Measurements from ENCODE around the gene RARRES2. TPM values are rescaled to one million over a fixed set of nuclear protein-coding genes. Genes with fewer than 3 reads are reported as not detected.
"Not testable (repeated sequence)": the region's sequence is repeated elsewhere in the genome, so short reads cannot be mapped to it uniquely, and the experiment has no call there.

RARRES2 gene
- total RNA-seq, 2 donors from 2014 or later, result 86.7 to 122 TPM

DNA sequence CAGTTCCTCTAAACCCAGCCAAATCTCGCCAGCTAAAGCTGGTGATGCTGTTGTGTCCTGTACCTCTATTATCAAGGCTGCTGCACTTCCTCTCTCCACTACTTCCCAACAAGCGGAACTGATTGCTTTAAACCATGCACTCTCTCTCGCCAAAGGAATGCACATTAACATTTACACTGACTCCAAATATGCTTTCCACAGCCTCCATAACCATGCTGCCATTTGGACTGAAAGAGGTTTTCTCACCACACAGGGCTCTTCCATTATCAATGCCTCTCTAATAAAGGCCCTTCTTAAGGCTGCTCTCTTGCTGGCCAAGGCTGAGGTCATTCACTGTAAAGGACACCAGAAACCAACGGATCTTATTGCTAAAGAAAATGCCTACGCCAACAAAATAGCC, 29.7 kb downstream of the RARRES2 start:
- H3K27ac ChIP-seq, result no peak overlapping the region
- no peaks in the 10 kb centered on the region for H3K4me1 ChIP-seq
- H3K36me3 ChIP-seq, result no peaks in the 10 kb centered on the region
- no peak for DNase-seq
- no peak overlapping the region for H3K9ac ChIP-seq (ENCODE audit: low read depth in 2 of 2, low read length in 2 of 2)
- no peak overlapping the region for H3K4me3 ChIP-seq
- H3K9me3 ChIP-seq, result no peaks in the 10 kb centered on the region
- TF ChIP-seq, protein P1, sequence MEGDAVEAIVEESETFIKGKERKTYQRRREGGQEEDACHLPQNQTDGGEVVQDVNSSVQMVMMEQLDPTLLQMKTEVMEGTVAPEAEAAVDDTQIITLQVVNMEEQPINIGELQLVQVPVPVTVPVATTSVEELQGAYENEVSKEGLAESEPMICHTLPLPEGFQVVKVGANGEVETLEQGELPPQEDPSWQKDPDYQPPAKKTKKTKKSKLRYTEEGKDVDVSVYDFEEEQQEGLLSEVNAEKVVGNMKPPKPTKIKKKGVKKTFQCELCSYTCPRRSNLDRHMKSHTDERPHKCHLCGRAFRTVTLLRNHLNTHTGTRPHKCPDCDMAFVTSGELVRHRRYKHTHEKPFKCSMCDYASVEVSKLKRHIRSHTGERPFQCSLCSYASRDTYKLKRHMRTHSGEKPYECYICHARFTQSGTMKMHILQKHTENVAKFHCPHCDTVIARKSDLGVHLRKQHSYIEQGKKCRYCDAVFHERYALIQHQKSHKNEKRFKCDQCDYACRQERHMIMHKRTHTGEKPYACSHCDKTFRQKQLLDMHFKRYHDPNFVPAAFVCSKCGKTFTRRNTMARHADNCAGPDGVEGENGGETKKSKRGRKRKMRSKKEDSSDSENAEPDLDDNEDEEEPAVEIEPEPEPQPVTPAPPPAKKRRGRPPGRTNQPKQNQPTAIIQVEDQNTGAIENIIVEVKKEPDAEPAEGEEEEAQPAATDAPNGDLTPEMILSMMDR (IDR thresholded peaks at IDR 0.05), result no peak
- H3K27me3 ChIP-seq, result no peaks in the 10 kb centered on the region
- intact Hi-C loops (cut with DNase I), result no loop called here

DNA sequence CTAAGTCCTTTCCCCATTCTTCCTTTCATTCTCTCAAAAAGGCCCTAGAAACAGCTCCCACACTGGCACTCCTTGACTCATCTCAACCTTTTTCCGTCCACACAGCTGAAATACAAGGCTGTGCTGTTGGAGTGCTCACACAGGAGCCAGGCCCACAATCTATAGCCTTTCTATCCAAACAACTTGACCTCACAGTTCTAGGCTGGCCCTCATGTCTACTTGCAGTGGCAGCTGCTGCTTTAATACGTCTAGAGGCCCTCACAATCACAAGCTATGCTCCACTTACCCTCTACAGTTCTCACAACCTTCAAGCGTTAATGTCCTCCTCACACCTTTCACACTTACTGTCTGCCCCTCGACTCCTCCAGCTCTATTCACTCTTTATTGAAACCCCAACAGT, 30.3 kb downstream of the RARRES2 start:
- Histone ChIP-seq H3K9ac (ENCODE audit: low read depth in 2 of 2, low read length in 2 of 2) (no peak overlapping the region), H3K4me1 (no peaks in the 10 kb centered on the region), H3K4me3 (no peak overlapping the region), H3K36me3 (no peaks in the 10 kb centered on the region), H3K9me3 (no peaks in the 10 kb centered on the region), H3K27ac (no peak overlapping the region), H3K27me3 (no peaks in the 10 kb centered on the region)
- no peak for DNase-seq
- TF ChIP-seq, protein P1 (IDR thresholded peaks at IDR 0.05), result no peak
- intact Hi-C loops (cut with DNase I), result no loop called here

DNA sequence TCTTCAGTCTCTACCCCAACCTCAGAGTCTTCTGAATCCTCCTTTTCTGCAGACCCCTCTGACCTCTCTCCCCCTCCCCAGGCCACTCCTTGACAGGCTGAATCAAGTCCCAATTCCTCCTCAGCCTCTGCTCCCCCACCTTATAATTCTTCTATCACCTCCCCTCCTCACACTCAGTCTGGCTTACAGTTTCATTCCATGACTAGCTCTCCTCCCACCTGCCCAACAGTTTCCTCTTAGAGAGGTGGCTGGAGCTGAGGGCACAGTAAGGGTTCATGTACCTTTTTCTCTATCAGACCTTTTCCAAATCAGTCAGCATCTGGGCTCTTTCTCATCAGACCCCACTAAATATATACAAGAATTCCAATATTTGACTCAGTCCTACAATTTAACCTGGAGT, 32.9 kb downstream of the RARRES2 start:
- TF ChIP-seq, protein P1 (IDR thresholded peaks at IDR 0.05), result no peak
- DNase-seq, result no peak
- Histone ChIP-seq H3K36me3 (no peaks in the 10 kb centered on the region), H3K27me3 (no peaks in the 10 kb centered on the region), H3K4me1 (no peaks in the 10 kb centered on the region), H3K4me3 (no peak overlapping the region), H3K9me3 (no peaks in the 10 kb centered on the region), H3K9ac (ENCODE audit: low read depth in 2 of 2, low read length in 2 of 2) (no peak overlapping the region), H3K27ac (no peak overlapping the region)
- intact Hi-C loops (cut with DNase I), result no loop called here

DNA sequence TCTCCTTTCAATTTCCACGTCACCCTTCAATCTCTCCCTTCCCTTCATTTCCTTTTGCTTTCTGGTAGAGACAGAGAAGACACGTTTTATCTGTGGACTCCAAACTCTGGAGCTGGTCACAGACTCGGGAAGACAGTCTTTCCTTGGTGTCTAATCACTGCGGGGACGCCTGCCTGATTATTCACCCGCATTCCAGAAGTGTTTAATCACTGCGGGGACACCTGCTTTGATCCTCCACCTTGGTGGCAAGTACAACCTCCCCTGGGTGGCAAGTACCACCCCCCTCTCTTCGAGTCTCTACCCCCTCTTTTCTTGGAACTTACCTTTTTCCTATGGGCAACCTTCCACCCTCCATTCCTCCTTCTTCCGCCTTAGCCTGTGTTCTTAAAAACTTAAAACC, 33.5 kb downstream of the RARRES2 start:
- no peak overlapping the region for H3K27ac ChIP-seq
- H3K9me3 ChIP-seq, result no peaks in the 10 kb centered on the region
- H3K4me3 ChIP-seq, result no peak overlapping the region
- H3K27me3 ChIP-seq, result no peaks in the 10 kb centered on the region
- no peaks in the 10 kb centered on the region for H3K4me1 ChIP-seq
- intact Hi-C loops (cut with DNase I), result no loop called here
- H3K9ac ChIP-seq (ENCODE audit: low read depth in 2 of 2, low read length in 2 of 2), result no peak overlapping the region
- no peak for DNase-seq
- TF ChIP-seq, protein P1 (IDR thresholded peaks at IDR 0.05), result no peak
- no peaks in the 10 kb centered on the region for H3K36me3 ChIP-seq

DNA sequence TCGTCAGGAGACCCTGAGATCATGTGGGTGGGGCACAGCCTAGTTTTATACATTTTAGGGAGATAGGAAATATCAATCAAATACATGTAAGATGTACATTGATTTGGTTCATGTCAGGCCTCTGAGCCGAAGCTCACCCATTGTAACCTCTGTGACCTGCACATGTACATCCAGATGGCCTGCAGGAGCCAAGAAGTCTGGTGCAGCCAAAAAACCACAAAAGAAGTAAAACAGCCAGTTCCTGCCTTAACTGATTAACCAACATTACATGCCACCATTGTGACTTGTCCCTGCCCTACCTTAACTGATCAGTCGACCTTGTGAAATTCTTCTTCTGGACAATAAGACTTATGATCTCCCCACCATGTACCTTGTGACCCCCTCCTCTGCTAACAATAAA, 34.3 kb downstream of the RARRES2 start:
- DNase-seq, result no peak
- intact Hi-C loops (cut with DNase I), result no loop called here
- Histone ChIP-seq H3K27me3 (no peaks in the 10 kb centered on the region), H3K9me3 (no peaks in the 10 kb centered on the region), H3K9ac (ENCODE audit: low read depth in 2 of 2, low read length in 2 of 2) (no peak overlapping the region), H3K27ac (no peak overlapping the region), H3K36me3 (no peaks in the 10 kb centered on the region), H3K4me3 (no peak overlapping the region), H3K4me1 (no peaks in the 10 kb centered on the region)
- TF ChIP-seq, protein P1 (IDR thresholded peaks at IDR 0.05), result no peak

DNA sequence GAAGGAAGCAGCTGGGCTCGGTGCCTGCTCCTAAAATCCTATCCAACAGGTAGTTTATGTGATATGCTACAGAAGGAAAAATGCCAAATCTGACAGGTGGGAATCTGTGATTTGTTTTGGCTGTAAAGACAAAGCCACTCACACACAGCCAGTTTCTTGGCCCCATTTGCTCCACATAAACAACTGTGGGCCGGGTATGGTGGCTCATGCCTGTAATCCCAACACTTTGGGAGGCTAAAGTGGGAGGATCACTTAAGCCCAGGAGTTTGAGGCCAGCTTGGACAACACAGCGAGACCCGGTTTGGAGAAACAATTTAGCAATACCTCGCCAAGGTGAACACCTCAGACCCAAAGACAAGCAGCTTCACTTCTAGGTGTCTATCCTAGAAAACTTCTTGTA, 35.1 kb downstream of the RARRES2 start:
- H3K9me3 ChIP-seq; H3K27me3 ChIP-seq; DNase-seq; H3K27ac ChIP-seq; intact Hi-C loops (cut with DNase I); H3K4me1 ChIP-seq; H3K4me3 ChIP-seq; H3K36me3 ChIP-seq; H3K9ac ChIP-seq (ENCODE audit: low read depth in 2 of 2, low read length in 2 of 2): not testable (repeated sequence)

DNA sequence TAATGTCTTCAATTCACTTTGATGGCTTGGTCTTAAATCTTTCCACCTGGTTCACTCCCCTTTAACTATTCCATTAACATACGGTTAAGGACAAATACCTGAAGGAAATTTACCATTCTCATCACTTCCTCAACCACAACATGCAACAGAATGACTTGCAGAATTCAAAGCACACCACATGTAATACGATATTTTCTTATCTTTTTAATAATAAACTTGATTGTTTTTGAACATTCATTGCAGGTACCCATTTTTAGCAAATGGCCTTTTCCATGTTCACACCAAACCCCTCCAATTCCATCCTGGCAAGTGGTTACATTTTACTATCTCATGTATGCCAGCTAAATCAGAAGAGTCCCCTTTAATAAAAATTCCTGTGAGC, 35.5 kb downstream of the RARRES2 start:
- H3K27ac ChIP-seq, result not testable (repeated sequence)

DNA sequence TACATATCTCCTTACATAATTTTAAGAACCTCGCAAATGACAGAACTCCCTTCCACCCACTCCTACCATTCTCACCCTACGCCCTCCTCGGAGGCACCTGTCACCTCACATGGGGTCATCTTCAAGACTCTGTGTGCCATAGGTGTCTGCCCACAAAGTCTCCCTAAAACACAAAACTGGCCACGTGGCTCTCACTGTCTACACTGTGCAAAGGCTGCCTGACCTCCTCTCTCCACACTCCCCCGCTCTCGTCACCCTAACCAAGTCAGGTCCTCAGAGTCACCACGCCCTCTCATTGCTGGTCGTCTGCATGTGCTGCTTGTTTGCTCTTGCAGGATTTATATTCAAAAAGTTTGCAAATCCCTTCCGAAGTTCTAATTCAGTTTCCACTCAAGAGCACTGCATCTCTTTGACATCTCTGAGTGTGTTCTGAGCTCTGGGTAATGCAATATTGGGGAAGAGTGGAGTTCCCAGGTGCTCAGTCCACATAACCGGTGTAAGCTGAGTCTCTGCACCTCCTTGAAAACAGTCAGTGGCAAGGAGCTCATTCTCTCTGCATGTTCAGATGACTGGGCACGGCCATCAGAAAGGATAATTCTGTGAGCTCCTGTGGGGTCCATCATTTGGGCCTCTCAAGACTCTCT, 36.0 kb downstream of the RARRES2 start:
- H3K4me1 ChIP-seq; H3K4me3 ChIP-seq; H3K9me3 ChIP-seq; H3K27me3 ChIP-seq; DNase-seq; H3K9ac ChIP-seq (ENCODE audit: low read depth in 2 of 2, low read length in 2 of 2); intact Hi-C loops (cut with DNase I); H3K27ac ChIP-seq; H3K36me3 ChIP-seq: not testable (repeated sequence)

More for the DNA sequence above, 35.5 kb downstream of the RARRES2 start:
- DNase-seq; intact Hi-C loops (cut with DNase I); H3K9me3 ChIP-seq; H3K36me3 ChIP-seq; H3K9ac ChIP-seq (ENCODE audit: low read depth in 2 of 2, low read length in 2 of 2); H3K4me3 ChIP-seq; H3K27me3 ChIP-seq; H3K4me1 ChIP-seq: not testable (repeated sequence)
